HEK293 (cell line): ENCODE results near the gene PDE11A.

Experiments
- CTCF ChIA-PET: fragments of 350-600 bp; formaldehyde crosslinking; extraction: SDS; loops from one replicate; lab custom pipeline; 2021; ENCODE audit warnings: antibody characterized with exemption; lab: Yijun Ruan, JAX
- POLR2A ChIA-PET: fragments of 300-600 bp; formaldehyde crosslinking; extraction: SDS; loops from one replicate; lab custom pipeline; 2020; ENCODE audit warnings: antibody characterized with exemption, inconsistent platforms; lab: Yijun Ruan, JAX
- H3K27ac ChIP-seq: fragments of 200-500 bp; sonication (Bioruptor generic); 2 replicates; pipeline ENCODE4 v1.5.1; 2014; ENCODE audit warnings: low read depth, low read length, control low read depth, inconsistent platforms; ENCODE audit errors: extremely low read depth
- H3K36me3 ChIP-seq, 2 experiments: fragments of 200-500 bp in 1 of 2; sonication (Bioruptor generic) in 1 of 2; 1 replicate in 1 of 2; 2 replicates in 1 of 2; pipeline ENCODE4 v1.5.1; 2014 to 2017; ENCODE audit warnings: inconsistent platforms in 2 of 2, low read length in 2 of 2; ENCODE audit not compliant: control insufficient read depth in 2 of 2, insufficient read depth in 1 of 2
- H3K4me1 ChIP-seq: fragments of 200-500 bp; sonication (Bioruptor generic); 2 replicates; pipeline ENCODE4 v1.5.1; 2014; ENCODE audit warnings: mild to moderate bottlenecking, low read length, inconsistent platforms; ENCODE audit not compliant: control insufficient read depth, insufficient read depth
- H3K4me3 ChIP-seq: 2 replicates; pipeline ENCODE4 v1.5.1; 2011; ENCODE audit warnings: low read depth, mild to moderate bottlenecking, control low read depth, low read length, moderate library complexity
- H3K9me3 ChIP-seq: fragments of 200-500 bp; sonication (Bioruptor generic); 2 replicates; pipeline ENCODE4 v1.5.1; 2014; ENCODE audit warnings: low read depth, low read length, inconsistent platforms; ENCODE audit not compliant: control insufficient read depth, insufficient read depth
- MZF1 ChIP-seq: fragments of 450-650 bp; formaldehyde crosslinking; IDR thresholded peaks from 2 replicates; pipeline ENCODE4 v1.5.1; 2017; ENCODE audit warnings: missing biosample characterization, missing genetic modification characterization, borderline replicate concordance
- PRDM4 ChIP-seq: fragments of 450-650 bp; formaldehyde crosslinking; IDR thresholded peaks from 2 replicates; pipeline ENCODE4 v1.5.1; 2017; ENCODE audit warnings: missing biosample characterization, missing genetic modification characterization
- REST ChIP-seq: fragments of 450-650 bp; formaldehyde crosslinking; IDR thresholded peaks from 2 replicates; pipeline ENCODE4 v1.5.1; 2016; ENCODE audit warnings: missing biosample characterization, missing genetic modification characterization
- YY1 ChIP-seq: fragments of 450-650 bp; formaldehyde crosslinking; IDR thresholded peaks from 2 replicates; pipeline ENCODE4 v1.5.1; 2018; ENCODE audit warnings: missing biosample characterization, missing genetic modification characterization
- ZEB2 ChIP-seq: fragments of 450-650 bp; formaldehyde crosslinking; IDR thresholded peaks from 2 replicates; pipeline ENCODE4 v1.5.1; 2016; ENCODE audit warnings: missing biosample characterization, missing genetic modification characterization
- ZNF280C ChIP-seq: fragments of 450-650 bp; formaldehyde crosslinking; IDR thresholded peaks from 2 replicates; pipeline ENCODE4 v1.5.1; 2016; ENCODE audit warnings: missing biosample characterization, missing genetic modification characterization
- ZNF280D ChIP-seq: fragments of 450-650 bp; formaldehyde crosslinking; IDR thresholded peaks from 2 replicates; pipeline ENCODE4 v1.5.1; 2016; ENCODE audit warnings: missing biosample characterization, missing genetic modification characterization
- ZNF530 ChIP-seq: fragments of 450-650 bp; formaldehyde crosslinking; IDR thresholded peaks from 2 replicates; pipeline ENCODE4 v1.5.1; 2016; ENCODE audit warnings: low read depth, missing biosample characterization, missing genetic modification characterization
- ZNF658 ChIP-seq: fragments of 450-650 bp; formaldehyde crosslinking; IDR thresholded peaks from 2 replicates; pipeline ENCODE4; 2016; ENCODE audit warnings: missing biosample characterization, missing genetic modification characterization
- ZNF785 ChIP-seq: fragments of 450-650 bp; formaldehyde crosslinking; IDR thresholded peaks from 2 replicates; pipeline ENCODE4 v1.5.1; 2016; ENCODE audit warnings: missing biosample characterization, missing genetic modification characterization
- ZSCAN4 ChIP-seq: fragments of 450-650 bp; formaldehyde crosslinking; IDR thresholded peaks from 2 replicates; pipeline ENCODE4 v1.5.1; 2017; ENCODE audit warnings: missing biosample characterization, missing genetic modification characterization
- TF ChIP-seq, protein P1 (sequence below): fragments of 450-650 bp; formaldehyde crosslinking; IDR thresholded peaks from 2 replicates; pipeline ENCODE4 v1.5.1; 2016; ENCODE audit warnings: missing biosample characterization, missing genetic modification characterization, borderline replicate concordance

PDE11A gene

GRCh38 chr2:177758591-177759371, 313.8 kb downstream of the PDE11A start (continued):
- peak; percentile 72 for TF ChIP-seq ZSCAN4 (tag by site-specific recombination)
- TF ChIP-seq, protein P1, sequence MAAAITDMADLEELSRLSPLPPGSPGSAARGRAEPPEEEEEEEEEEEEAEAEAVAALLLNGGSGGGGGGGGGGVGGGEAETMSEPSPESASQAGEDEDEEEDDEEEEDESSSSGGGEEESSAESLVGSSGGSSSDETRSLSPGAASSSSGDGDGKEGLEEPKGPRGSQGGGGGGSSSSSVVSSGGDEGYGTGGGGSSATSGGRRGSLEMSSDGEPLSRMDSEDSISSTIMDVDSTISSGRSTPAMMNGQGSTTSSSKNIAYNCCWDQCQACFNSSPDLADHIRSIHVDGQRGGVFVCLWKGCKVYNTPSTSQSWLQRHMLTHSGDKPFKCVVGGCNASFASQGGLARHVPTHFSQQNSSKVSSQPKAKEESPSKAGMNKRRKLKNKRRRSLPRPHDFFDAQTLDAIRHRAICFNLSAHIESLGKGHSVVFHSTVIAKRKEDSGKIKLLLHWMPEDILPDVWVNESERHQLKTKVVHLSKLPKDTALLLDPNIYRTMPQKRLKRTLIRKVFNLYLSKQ (tag by site-specific recombination): no peak

GRCh38 chr2:177756336-177756735, 316.2 kb downstream of the PDE11A start:
- CTCF ChIA-PET: interaction anchor here (0.6 to 0.9 kb wide), 4 partner anchors 105 to 652 kb away, joined by 3 read pairs; no protein-coding TSS in a partner anchor
- POLR2A ChIA-PET: no interaction called here
- Histone ChIP-seq H3K36me3 (no peaks in the 10 kb centered on the region), H3K4me1 (peaks cover 2% of the 10 kb centered on the region; the same call in 1 of the 2 replicates), H3K27ac (no peak overlapping the region), H3K4me3 (no peak overlapping the region), H3K9me3 (no peaks in the 10 kb centered on the region)
- no peak for TF ChIP-seq ZEB2 (tag by site-specific recombination)
- TF ChIP-seq MZF1 (tag by site-specific recombination): no peak
- TF ChIP-seq ZNF280D: no peak
- TF ChIP-seq REST: no peak
- no peak for TF ChIP-seq PRDM4 (tag by site-specific recombination)
- no peak for TF ChIP-seq ZNF530
- no peak for TF ChIP-seq ZNF658 (tag by site-specific recombination)
- TF ChIP-seq ZNF280C (tag by site-specific recombination): no peak
- TF ChIP-seq YY1 (tag by site-specific recombination): no peak
- TF ChIP-seq ZNF785 (tag by site-specific recombination): no peak
